Esophagus squamous epithelium (tissue), 4 donors: ENCODE data around the gene CABP5.

Source experiments
- POLR2A ChIP-seq, 4 donors: fragments of 450-650 bp; IDR thresholded peaks; one replicate each; pipeline ENCODE4 v1.6.1; 2017; ENCODE audit warnings: antibody characterized with exemption in 4 of 4, mild to moderate bottlenecking in 4 of 4, moderate library complexity in 3 of 4
- TF ChIP-seq, protein P1 (sequence below), 6 experiments: fragments of 450-650 bp in 4 of 6; fragments of 200-600 bp in 2 of 6; sonication (generic) in 2 of 6; IDR thresholded peaks; one replicate each; pipeline ENCODE4 v1.5.1; 2016 to 2019; ENCODE audit warnings: antibody characterized with exemption in 6 of 6, mild to moderate bottlenecking in 4 of 6, moderate library complexity in 4 of 6

DNA sequence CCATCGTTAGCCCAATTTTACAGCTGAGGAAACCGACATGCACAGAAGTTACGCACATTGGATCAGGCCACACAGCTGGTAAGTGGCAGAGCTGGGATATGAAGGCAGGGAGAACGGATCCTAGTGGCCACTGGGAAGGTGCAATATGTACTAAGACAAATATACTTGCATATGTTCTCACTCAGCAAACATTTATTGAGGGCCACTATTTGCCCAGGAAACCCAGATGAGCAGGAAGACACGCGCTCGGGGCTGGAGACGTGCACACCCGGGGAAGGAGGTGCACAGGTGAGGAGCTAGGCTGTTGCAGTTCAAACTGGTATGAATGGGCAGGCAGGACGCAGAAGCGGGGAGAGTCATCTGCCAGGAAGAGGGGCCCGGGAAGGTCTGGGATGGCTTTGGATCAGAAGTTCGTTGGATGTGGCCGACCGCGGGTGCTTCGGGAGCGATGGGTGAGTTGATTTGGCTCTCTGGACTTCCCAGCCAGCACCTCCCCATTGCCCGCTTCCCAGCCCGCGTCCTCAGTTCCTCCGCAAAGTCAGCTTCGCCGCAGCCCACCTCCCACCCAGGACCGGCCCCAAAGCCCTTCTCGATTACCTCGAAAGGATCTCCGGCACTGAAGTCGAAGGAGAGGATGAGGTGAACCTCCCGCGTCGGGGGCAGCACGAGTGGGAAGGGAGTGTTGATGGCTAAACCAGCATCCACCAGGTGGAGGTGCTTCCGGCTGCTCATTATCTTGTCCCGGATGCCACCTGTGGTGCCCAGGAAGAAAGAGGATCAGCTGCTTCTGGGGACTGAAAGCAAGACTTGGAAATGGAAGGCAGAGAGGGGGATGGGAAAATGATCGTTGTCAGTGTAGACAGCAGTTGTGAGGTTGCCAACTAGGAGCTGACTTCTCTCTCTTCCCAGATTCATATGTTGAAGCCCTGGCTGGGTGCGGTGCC is 17.8 kb upstream of the CABP5 start:
- TF ChIP-seq POLR2A (IDR thresholded peaks at IDR 0.05), result no peak
- TF ChIP-seq, protein P1, sequence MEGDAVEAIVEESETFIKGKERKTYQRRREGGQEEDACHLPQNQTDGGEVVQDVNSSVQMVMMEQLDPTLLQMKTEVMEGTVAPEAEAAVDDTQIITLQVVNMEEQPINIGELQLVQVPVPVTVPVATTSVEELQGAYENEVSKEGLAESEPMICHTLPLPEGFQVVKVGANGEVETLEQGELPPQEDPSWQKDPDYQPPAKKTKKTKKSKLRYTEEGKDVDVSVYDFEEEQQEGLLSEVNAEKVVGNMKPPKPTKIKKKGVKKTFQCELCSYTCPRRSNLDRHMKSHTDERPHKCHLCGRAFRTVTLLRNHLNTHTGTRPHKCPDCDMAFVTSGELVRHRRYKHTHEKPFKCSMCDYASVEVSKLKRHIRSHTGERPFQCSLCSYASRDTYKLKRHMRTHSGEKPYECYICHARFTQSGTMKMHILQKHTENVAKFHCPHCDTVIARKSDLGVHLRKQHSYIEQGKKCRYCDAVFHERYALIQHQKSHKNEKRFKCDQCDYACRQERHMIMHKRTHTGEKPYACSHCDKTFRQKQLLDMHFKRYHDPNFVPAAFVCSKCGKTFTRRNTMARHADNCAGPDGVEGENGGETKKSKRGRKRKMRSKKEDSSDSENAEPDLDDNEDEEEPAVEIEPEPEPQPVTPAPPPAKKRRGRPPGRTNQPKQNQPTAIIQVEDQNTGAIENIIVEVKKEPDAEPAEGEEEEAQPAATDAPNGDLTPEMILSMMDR (IDR thresholded peaks at IDR 0.05), result no peak
